GM23338 (cell line): ENCODE measurements around the gene FAM237B.

Source experiments
- CTCF ChIP-seq, 2 experiments: fragments of 200-600 bp in 1 of 2; sonication (generic) in 1 of 2; conservative IDR thresholded peaks; 2 replicates each; pipeline versions ENCODE4 v1.5.1 to v1.6.1; 2016 to 2017; ENCODE audit warnings: antibody characterized with exemption in 2 of 2, low read depth in 2 of 2, mild to moderate bottlenecking in 2 of 2, moderate library complexity in 1 of 2
- EZH2 ChIP-seq: fragments of 200-600 bp; sonication (generic); IDR thresholded peaks from one replicate; pipeline ENCODE4 v1.8.0; 2017; ENCODE audit warnings: antibody characterized with exemption, mild to moderate bottlenecking, low read depth; ENCODE audit not compliant: unreplicated experiment
- EZH2phosphoT487 ChIP-seq: fragments of 200-600 bp; sonication (generic); IDR thresholded peaks from one replicate; pipeline ENCODE4 v1.8.1; 2018; ENCODE audit warnings: antibody characterized with exemption; ENCODE audit not compliant: unreplicated experiment
- POLR2AphosphoS5 ChIP-seq: IDR thresholded peaks from 2 replicates; pipeline ENCODE4 v1.6.1; 2016; ENCODE audit warnings: antibody characterized with exemption, low read depth
- REST ChIP-seq: IDR thresholded peaks from one replicate; pipeline ENCODE4 v1.6.1; 2018; ENCODE audit warnings: antibody characterized with exemption; ENCODE audit not compliant: unreplicated experiment
- ZNF114 ChIP-seq: fragments of 250-450 bp; sonication (Bioruptor Pico); IDR thresholded peaks from 2 replicates; pipeline ENCODE4 v1.5.0; 2020; ENCODE audit warnings: mild to moderate bottlenecking, moderate library complexity

GRCh38 chr7:90347759-90348158 lies 26.7 kb upstream of the FAM237B start:
- no peak for TF ChIP-seq POLR2AphosphoS5
- TF ChIP-seq CTCF (conservative IDR thresholded peaks at IDR 0.05; ENCODE audit: low read depth in 2 of 2) = no peak
- no peak for TF ChIP-seq EZH2
- no peak for TF ChIP-seq ZNF114 (CRISPR knock-in tag)
- no peak for TF ChIP-seq REST
- no peak for TF ChIP-seq EZH2phosphoT487
